PC-3 (cell line): Measurements from ENCODE around the gene HBB. TPM values are rescaled to one million over a fixed set of nuclear protein-coding genes. Genes with fewer than 3 reads are reported as not detected.

Experiments used
- ATAC-seq: fragments of 200-7000 bp; cut with Tn5 transposase; 2 replicates; pipeline ENCODE4 v1.9.1; 2020; ENCODE audit warnings: mild to moderate bottlenecking, moderate library complexity
- BruUV-seq: library from RNA; stranded (reverse); fragments of 400-500 nt; replicated peaks from 2 replicates; lab custom pipeline; 2021; lab: Mats Ljungman, UMichigan
- CTCF ChIA-PET: fragments of 300-600 bp; sonication (Branson Sonifier 250); formaldehyde crosslinking; loops from one replicate; lab custom pipeline; 2022; ENCODE audit warnings: antibody characterized with exemption; lab: Charles Lee
- POLR2A ChIA-PET: fragments of 300-600 bp; sonication (Branson Sonifier 250); formaldehyde crosslinking; loops from one replicate; lab custom pipeline; 2022; ENCODE audit warnings: antibody characterized with exemption; ENCODE audit not compliant: unreplicated experiment; lab: Charles Lee
- DNase-seq: peaks from one replicate; pipeline ENCODE4 v3.0.0-alpha.2; 2015
- H2AFZ ChIP-seq: fragments of 300-600 bp; sonication (generic); 2 replicates; pipeline ENCODE4 v1.6.0; 2016; ENCODE audit warnings: antibody characterized with exemption, low read length
- H3F3A ChIP-seq: fragments of 300-600 bp; sonication (generic); one replicate; pipeline ENCODE4 v1.6.0; 2017; ENCODE audit warnings: antibody characterized with exemption, low read length, control low read depth, mild to moderate bottlenecking; ENCODE audit not compliant: unreplicated experiment
- H3K27ac ChIP-seq: fragments of 300-600 bp; sonication (generic); 2 replicates; pipeline ENCODE4 v1.5.1; 2016; ENCODE audit warnings: mild to moderate bottlenecking, low read length
- H3K27me3 ChIP-seq: fragments of 300-600 bp; sonication (generic); 2 replicates; pipeline ENCODE4 v1.6.1; 2016; ENCODE audit warnings: low read length, mixed read lengths
- H3K36me3 ChIP-seq: fragments of 300-600 bp; sonication (generic); 2 replicates; pipeline ENCODE4 v1.6.1; 2016; ENCODE audit warnings: low read depth, mixed run types, low read length, mixed read lengths
- H3K4me1 ChIP-seq: fragments of 300-600 bp; sonication (generic); 2 replicates; pipeline ENCODE4 v1.5.1; 2016; ENCODE audit warnings: low read length; ENCODE audit not compliant: insufficient read depth
- H3K4me2 ChIP-seq: fragments of 300-600 bp; sonication (generic); 2 replicates; pipeline ENCODE4 v1.6.0; 2016; ENCODE audit warnings: low read length
- H3K4me3 ChIP-seq: fragments of 300-600 bp; sonication (generic); 2 replicates; pipeline ENCODE4 v1.5.1; 2016; ENCODE audit warnings: mild to moderate bottlenecking, low read length, mixed read lengths
- H3K79me2 ChIP-seq: fragments of 300-600 bp; sonication (generic); 2 replicates; pipeline ENCODE4 v1.6.1; 2017; ENCODE audit warnings: low read length, mixed read lengths
- H3K9ac ChIP-seq: fragments of 300-600 bp; sonication (generic); 2 replicates; pipeline ENCODE4 v1.6.0; 2016; ENCODE audit warnings: mild to moderate bottlenecking, low read length
- H3K9me2 ChIP-seq: fragments of 300-600 bp; sonication (generic); replicated peaks from 2 replicates; pipeline ENCODE4 v1.6.1; 2016; ENCODE audit warnings: mixed run types, low read length, mixed read lengths
- H3K9me3 ChIP-seq: fragments of 300-600 bp; sonication (generic); 2 replicates; pipeline ENCODE4 v1.6.1; 2016; ENCODE audit warnings: low read length, mixed read lengths
- H4K20me1 ChIP-seq: fragments of 300-600 bp; sonication (generic); 2 replicates; pipeline ENCODE4 v1.6.1; 2016; ENCODE audit warnings: low read length, mixed read lengths
- EZH2 ChIP-seq: fragments of 300-600 bp; sonication (generic); IDR thresholded peaks from one replicate; pipeline ENCODE4 v1.6.1; 2017; ENCODE audit warnings: antibody characterized with exemption, mild to moderate bottlenecking, low read length; ENCODE audit not compliant: unreplicated experiment
- EZH2phosphoT487 ChIP-seq: fragments of 300-600 bp; sonication (generic); IDR thresholded peaks from 2 replicates; pipeline ENCODE4 v1.6.1; 2018; ENCODE audit warnings: mild to moderate bottlenecking, antibody characterized with exemption, low read length, borderline replicate concordance
- intact Hi-C: fragments of 100-400 bp; cut with micrococcal nuclease; formaldehyde crosslinking; loops from 2 replicates; pipeline ENCODE4 v1.9.0; 2023
- total RNA-seq: library from RNA; depleted of rRNA; stranded (reverse); fragments of >200 nt; gene quantifications from 2 replicates; pipeline ENCODE4 v1.2.3, GENCODE V29; 2014
- TF ChIP-seq, protein P1 (sequence below): fragments of 300-600 bp; sonication (generic); conservative IDR thresholded peaks from 2 replicates; pipeline ENCODE4 v1.5.1; 2017; ENCODE audit warnings: antibody characterized with exemption, low read depth, mild to moderate bottlenecking, low read length

The HBB gene
- total RNA-seq, 1 experiment from 2014 or later: not detected

DNA sequence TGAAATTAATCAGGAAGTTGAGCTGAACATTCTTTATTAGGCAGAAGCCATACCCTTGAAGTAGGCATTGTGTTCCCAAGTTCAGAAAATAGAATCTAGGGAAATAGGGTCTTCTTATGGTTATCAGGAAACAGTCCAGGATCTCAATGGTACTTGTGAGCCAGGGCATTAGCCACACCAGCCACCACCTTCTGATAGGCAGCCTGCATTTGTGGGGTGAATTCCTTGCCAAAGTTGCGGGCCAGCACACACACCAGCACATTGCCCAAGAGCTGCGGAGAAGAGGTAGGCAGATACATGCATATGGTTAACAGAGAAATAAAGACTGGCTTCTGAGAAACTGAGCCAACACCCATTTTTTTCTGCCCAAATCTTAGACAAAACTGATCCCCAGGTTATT lies 6.0 kb upstream of the HBB start:
- H3K79me2 ChIP-seq: no peaks in the 10 kb centered on the region
- no peaks in the 10 kb centered on the region for H3K27me3 ChIP-seq
- H3K9me2 ChIP-seq: no peaks in the 10 kb centered on the region
- no peaks in the 10 kb centered on the region for H3K9me3 ChIP-seq
- intact Hi-C loops: no loop called here
- H3K4me2 ChIP-seq: no peak overlapping the region
- no peak overlapping the region for H2AFZ ChIP-seq
- no peak overlapping the region for H3K4me3 ChIP-seq
- ChIA-PET CTCF (no interaction called here), POLR2A (no interaction called here)
- BruUV-seq: no TSS peak
- TF ChIP-seq, protein P1, sequence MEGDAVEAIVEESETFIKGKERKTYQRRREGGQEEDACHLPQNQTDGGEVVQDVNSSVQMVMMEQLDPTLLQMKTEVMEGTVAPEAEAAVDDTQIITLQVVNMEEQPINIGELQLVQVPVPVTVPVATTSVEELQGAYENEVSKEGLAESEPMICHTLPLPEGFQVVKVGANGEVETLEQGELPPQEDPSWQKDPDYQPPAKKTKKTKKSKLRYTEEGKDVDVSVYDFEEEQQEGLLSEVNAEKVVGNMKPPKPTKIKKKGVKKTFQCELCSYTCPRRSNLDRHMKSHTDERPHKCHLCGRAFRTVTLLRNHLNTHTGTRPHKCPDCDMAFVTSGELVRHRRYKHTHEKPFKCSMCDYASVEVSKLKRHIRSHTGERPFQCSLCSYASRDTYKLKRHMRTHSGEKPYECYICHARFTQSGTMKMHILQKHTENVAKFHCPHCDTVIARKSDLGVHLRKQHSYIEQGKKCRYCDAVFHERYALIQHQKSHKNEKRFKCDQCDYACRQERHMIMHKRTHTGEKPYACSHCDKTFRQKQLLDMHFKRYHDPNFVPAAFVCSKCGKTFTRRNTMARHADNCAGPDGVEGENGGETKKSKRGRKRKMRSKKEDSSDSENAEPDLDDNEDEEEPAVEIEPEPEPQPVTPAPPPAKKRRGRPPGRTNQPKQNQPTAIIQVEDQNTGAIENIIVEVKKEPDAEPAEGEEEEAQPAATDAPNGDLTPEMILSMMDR: no peak
- TF ChIP-seq EZH2: no peak
- TF ChIP-seq EZH2phosphoT487: no peak
- no peaks in the 10 kb centered on the region for H3F3A ChIP-seq
- no peak overlapping the region for H3K27ac ChIP-seq
- H3K9ac ChIP-seq: no peak overlapping the region
- no peak for DNase-seq
- ATAC-seq: no peak
- H3K4me1 ChIP-seq: no peaks in the 10 kb centered on the region
- H4K20me1 ChIP-seq: no peaks in the 10 kb centered on the region
- H3K36me3 ChIP-seq: no peaks in the 10 kb centered on the region

DNA sequence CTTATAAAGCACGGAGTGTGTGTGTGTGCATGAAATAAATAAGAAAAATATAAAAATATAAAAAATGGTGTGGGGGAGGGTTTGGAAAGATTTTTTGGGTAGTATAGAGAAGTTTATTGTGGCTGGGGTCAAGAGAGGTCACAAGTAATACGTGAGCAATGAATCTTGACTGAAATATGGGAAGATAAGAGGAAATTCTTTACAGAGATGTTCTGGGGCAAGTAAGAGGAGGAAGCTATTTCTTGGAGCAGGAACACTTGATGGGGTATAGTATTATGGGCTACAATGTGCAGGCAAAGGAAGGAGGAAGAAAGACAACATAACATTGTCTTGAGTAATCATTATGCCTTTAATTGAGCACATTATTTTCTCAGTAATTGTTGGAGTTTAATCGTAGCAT lies 5.3 kb upstream of the HBB start:
- Histone ChIP-seq H3K4me3 (no peak overlapping the region), H3F3A (no peaks in the 10 kb centered on the region), H2AFZ (no peak overlapping the region), H3K4me1 (no peaks in the 10 kb centered on the region), H4K20me1 (no peaks in the 10 kb centered on the region), H3K4me2 (no peak overlapping the region), H3K36me3 (no peaks in the 10 kb centered on the region), H3K9ac (no peak overlapping the region), H3K79me2 (no peaks in the 10 kb centered on the region), H3K9me2 (no peaks in the 10 kb centered on the region), H3K9me3 (no peaks in the 10 kb centered on the region), H3K27ac (no peak overlapping the region), H3K27me3 (no peaks in the 10 kb centered on the region)
- CTCF ChIA-PET: no interaction called here
- no TSS peak for BruUV-seq
- TF ChIP-seq, protein P1: no peak
- no peak for TF ChIP-seq EZH2
- no peak for TF ChIP-seq EZH2phosphoT487
- POLR2A ChIA-PET: no interaction called here
- no peak for DNase-seq
- no peak for ATAC-seq
- intact Hi-C loops: no loop called here

DNA sequence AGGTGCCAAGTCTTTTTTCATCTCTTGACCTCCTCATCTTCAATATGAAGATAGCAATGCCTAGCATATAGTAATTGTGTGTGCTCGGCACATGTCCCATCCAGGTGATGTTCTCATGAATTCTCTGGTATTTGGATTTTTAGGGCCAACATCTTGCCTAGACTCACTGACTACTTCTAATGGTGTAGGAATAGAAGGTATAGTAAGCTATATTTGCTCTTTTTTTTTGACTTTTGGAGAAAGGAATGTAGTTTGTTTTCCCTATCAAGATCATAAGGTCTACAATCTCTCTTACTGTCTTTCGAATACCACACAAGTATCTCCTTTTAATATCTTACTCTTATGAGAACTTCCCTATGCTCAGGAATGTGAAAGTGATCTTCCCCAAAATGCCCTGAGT lies 4.2 kb upstream of the HBB start:
- POLR2A ChIA-PET: no interaction called here

More for the DNA sequence above, 4.2 kb upstream of the HBB start:
- Histone ChIP-seq H2AFZ (no peak overlapping the region), H4K20me1 (no peaks in the 10 kb centered on the region), H3K27ac (no peak overlapping the region), H3K9ac (no peak overlapping the region), H3K36me3 (no peaks in the 10 kb centered on the region), H3K27me3 (no peaks in the 10 kb centered on the region), H3K9me3 (no peaks in the 10 kb centered on the region), H3K4me3 (no peak overlapping the region), H3K79me2 (no peaks in the 10 kb centered on the region), H3K4me1 (no peaks in the 10 kb centered on the region), H3K9me2 (no peaks in the 10 kb centered on the region), H3K4me2 (no peak overlapping the region), H3F3A (no peaks in the 10 kb centered on the region)
- BruUV-seq: no TSS peak
- no peak for ATAC-seq
- CTCF ChIA-PET: no interaction called here
- TF ChIP-seq EZH2 (no peak), EZH2phosphoT487 (no peak)
- TF ChIP-seq, protein P1: no peak
- DNase-seq: no peak
- intact Hi-C loops: no loop called here
